NCI-H526 treated with DMSO at 0.1 percent for 48 hours (cell line): Measurements from ENCODE around the gene ADGRB2.
A peak's percentile ranks its signal among the peaks of the same experiment; 100 is the strongest.

Experiments used
- DNase-seq: peaks from one replicate; lab custom pipeline; 2025; lab: John Stamatoyannopoulos, UW

ADGRB2 gene

GRCh38 chr1:31749785-31750735, 14.1 kb downstream of the ADGRB2 start:
- DNase-seq: no peak

DNA sequence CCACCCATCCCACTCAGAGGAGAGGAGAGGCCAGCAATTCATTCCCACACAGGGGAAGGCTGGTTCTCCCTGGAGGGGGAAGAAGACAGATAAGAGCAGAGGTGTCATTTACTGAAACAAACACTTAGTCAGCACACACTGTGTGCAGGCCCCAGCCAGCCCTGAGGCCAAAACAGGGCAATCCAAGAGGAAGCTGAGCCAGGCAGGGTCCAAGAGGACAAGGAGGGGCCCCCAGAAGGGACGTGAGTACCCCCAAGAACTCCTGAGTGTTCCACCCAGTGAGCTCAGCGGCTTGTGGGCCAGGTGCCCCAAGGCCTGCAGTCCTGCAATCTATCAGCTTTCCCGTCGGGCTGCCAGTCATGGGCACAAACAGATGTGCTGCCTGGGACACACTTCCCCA, 15.8 kb downstream of the ADGRB2 start:
- DNase-seq: no peak

GRCh38 chr1:31747304-31747703, 16.8 kb downstream of the ADGRB2 start:
- no peak for DNase-seq

DNA sequence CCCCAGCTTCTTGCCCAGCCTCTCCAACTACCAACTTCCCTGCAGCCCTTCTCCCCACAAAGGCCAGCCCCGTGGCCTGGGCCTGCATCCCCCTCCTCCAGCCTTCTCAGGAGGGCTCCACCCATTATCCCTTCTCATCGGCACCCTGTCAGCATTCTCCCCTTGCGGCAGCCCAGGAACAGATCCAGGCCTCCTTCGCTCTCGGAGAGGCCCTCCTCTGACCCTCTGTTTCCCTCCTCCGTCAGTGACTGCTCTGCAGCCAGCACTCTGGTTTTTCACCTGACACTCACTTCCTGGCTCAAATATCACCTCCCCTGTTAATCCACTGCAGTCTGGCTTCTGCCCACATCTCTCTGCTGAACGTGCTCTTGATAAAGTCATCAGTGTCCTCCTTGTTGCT, 17.5 kb downstream of the ADGRB2 start:
- DNase-seq: no peak

- DNase-seq: no peak
Observed at GRCh38 chr1:31745946-31746670, 18.0 kb downstream of the ADGRB2 start.

GRCh38 chr1:31745096-31745945, 18.8 kb downstream of the ADGRB2 start:
- peak; percentile 5 for DNase-seq

DNA sequence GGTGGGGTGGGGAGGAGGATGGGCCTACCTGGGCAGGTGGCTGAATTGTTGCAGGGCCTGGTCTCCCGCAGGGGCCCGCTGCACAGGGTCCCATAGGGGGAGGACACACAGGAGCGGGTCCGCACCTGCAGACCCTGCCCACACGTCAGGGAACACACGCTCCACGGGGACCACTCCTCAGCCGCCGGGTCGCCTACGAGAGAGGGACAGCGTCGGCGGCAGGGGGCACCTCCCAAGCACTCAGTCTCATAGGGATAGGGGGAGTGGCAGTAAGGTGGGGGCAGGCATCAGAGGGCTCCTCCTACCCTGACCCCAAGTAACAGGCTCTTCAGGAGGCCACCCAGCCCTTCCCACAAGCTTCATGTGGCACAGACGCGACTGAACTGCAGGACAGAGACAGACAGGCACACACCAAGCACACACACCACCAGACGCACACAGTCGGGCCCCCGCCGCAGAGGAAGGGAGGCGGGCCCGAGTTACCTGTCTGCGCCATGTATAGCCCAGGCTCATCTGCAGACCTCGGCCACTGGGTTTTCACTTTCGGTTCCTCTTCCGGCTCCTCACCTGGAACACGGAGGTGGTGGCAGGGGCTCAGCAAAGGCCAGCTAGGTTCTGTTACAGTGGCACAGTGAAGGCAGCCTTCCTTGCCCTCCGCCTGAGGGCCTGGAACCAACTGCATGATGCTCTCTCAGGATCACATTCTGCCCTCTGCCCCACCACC, 19.8 kb downstream of the ADGRB2 start:
- no peak for DNase-seq

DNA sequence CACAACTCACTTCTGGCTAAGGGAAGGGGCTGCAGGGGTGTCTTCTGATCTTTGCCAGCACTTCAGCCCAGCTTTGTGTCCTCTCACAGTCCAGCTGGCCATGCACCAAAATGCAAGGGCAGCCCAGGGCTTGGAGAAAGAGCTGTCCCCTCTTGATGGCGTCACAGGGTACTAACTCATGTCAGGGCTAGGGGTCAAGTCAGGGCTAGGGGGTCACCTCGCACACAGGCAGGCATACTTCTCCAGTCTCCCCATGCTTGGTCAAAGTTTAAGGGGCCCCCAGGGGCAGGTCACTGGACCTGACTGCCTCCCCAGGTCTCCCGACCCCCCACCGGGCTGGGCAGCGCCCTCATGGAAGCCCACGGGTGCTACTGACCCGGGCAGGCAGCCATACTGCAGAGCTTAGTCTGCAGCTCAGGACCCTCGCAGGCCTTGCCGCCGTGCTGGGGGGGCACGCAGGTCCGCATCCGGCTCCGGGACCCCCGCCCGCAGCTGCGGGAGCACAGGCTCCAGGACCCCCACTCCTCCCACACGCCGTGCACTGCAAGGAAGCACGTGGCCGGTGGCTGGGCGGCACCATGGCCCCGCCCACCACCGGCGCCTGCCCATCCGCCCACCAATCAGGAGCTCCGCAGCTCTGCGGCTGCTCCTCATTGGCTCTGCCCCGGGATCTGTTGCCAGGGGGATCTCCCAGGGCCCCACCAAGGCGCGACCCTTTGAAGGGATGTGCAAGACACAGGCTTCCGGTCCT, 21.5 kb downstream of the ADGRB2 start:
- DNase-seq: no peak

- DNase-seq: no peak
Observed at GRCh38 chr1:31739346-31739745, 24.8 kb downstream of the ADGRB2 start.

DNA sequence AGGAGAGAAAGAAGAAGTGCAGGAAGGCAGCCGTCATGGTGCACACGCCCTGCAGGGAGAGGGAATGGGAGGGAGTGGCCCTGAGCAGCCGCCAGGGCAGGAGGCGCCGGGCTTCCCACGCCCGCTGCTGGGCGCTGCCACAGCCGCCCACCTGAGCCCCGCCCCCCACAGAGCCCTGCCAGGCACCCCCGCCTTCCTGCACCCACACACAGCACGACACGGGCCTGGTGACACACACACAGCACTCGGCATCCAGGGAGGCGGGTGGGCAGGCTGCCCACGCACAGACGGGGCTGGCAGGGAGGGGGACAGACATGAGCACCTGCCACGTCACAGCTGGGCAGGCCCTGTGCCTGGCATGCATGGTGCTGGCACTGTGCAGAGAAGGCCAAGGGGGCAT, 27.5 kb downstream of the ADGRB2 start:
- no peak for DNase-seq

GRCh38 chr1:31735571-31735970, 28.6 kb downstream of the ADGRB2 start:
- DNase-seq: no peak

GRCh38 chr1:31734582-31735107, 29.5 kb downstream of the ADGRB2 start:
- DNase-seq: no peak

DNA sequence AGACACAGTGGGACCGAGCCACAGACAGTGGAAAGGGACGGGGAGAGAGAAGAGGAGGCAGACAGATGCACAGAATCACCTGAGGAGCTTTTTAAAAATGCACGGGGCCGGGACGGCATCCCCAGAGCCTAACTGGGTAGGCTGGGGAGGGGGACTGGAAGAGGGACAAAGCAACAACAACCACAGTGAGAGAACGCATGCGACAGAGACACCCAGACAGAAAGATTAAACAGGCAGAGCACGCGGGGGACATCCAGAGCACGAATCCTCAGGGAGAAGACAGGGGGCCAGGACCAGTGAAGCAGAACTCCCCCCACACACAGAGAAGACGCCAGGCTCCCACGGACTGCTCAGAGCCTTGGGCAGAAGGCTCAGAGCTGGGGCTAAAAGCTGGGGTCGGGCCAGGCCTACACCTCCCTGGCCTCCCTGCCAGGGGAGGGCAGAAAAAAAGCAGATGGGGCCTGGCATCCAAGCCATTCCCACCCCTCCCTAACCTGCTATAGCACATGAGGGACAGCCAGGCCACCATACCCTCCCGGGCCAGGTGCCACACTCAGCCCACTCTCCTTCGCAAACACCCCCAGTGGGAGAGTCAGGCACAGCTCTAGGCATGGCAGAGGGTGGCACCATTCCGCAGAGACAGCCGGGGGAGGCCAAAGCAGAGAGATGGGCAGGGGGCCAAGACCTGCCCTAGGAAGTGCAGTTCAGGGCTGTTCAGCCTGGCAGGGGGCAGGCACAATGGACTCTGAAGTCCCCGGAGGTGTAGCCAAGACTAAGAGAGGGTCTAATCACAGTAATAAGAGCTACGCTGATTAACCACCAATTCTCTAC, 30.5 kb downstream of the ADGRB2 start:
- DNase-seq: no peak

DNA sequence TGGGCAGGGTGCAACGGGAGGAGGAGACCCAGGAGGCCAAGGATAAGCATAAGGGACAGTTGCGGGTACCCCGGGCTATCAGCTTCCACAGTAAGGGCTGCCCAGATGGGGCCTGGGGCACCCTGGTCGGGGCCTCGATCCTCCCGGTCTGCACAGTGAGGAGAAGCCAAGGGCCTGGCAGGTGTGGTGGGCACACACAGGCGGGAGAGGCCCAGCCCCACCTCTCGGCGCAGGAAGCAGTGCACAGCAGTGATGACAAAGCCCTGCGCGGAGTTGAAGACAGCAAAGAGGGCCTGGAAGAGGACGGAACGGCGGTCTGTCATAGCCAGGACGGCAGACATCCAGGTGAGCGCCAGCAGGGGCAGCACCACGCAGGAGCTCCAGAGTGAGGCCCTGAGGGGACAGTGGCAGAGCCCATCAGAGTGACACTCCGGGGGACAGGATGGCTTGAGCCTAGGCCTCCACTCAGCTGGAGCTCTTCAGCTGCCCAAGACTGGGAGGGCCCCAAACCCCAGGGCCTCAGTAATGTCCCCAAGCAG, 31.3 kb downstream of the ADGRB2 start:
- DNase-seq: no peak

GRCh38 chr1:31732343-31732742, 31.8 kb downstream of the ADGRB2 start:
- DNase-seq: no peak

DNA sequence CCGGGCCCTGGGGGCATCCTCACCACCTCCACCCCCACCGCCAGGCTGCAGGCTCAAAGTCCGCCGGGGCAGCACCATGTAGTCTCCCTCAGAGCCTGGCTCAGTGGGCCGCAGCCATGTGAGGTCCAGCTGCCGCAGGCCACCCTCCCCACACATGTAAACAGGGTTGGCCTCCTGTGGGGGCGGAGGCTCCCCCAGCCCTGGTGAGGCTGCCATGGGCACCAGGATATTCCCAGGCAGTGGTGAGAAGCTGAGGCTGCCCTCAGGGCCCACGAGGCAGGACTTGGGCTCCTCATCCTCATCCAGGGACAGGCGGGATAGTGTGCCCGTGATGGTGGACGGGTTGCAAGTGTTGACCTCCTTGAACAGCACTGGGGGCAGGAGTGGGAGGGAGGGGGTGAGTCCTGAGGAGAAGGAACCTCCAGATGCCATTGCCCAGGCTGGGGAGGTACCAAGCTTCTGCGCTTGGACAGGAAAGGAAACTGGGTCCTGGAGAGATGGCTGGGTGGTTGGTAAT, 33.0 kb downstream of the ADGRB2 start:
- no peak for DNase-seq

GRCh38 chr1:31730336-31731048, 33.6 kb downstream of the ADGRB2 start:
- DNase-seq: no peak

GRCh38 chr1:31727849-31728248, 36.3 kb downstream of the ADGRB2 start:
- DNase-seq: no peak

- DNase-seq: no peak
Observed at GRCh38 chr1:31727195-31727594, 36.9 kb downstream of the ADGRB2 start.
